ENCODE results near the gene DDAH1. TPM values are rescaled to one million over a fixed set of nuclear protein-coding genes. Genes with fewer than 3 reads are reported as not detected.

The DDAH1 gene
- total RNA-seq, 1 experiment from 2014 or later, result 36.3 TPM

DNA sequence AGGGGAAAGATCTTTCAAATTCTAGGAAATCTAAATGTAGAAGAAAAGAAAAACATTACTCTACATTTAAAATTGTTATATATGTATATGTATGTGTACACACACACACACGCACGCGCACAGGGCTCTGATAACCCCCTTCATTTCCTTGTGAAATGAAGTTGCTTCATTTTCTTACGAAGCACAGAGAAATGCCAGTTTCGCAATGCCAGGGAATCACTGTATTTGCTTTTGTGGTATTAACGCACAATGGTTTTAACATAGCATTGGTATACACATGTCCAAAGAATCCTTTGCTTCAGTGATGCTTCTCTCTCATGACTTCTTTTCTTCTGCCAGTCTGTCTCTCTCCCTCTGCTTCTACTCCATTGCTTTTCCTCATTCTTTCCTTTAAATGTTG lies 8.4 kb upstream of the DDAH1 start:
- H3K14ac ChIP-seq (ENCODE audit: insufficient read depth, low read length), result no peak overlapping the region
- no peak overlapping the region for H3K23ac ChIP-seq (ENCODE audit: insufficient read length, low read depth, low read length)
- no peak overlapping the region for H4K5ac ChIP-seq (ENCODE audit: insufficient read length, low read depth, low read length)
- no peak overlapping the region for H2BK15ac ChIP-seq (ENCODE audit: low read depth, low read length)
- H2AFZ ChIP-seq (ENCODE audit: low read length), result no peak overlapping the region
- H3K79me1 ChIP-seq (ENCODE audit: insufficient read depth, low read depth, low read length, poor library complexity, severe bottlenecking), result no peaks in the 10 kb centered on the region
- H3K27ac Mint-ChIP-seq, result no peak overlapping the region
- H3K4me3 Mint-ChIP-seq, result no peak overlapping the region
- no peaks in the 10 kb centered on the region for H3K23me2 ChIP-seq (ENCODE audit: insufficient read length, low read depth, low read length, poor library complexity, severe bottlenecking)
- H2BK120ac ChIP-seq (ENCODE audit: low read depth, low read length, poor library complexity, severe bottlenecking), result no peak overlapping the region
- H4K8ac ChIP-seq (replicated peaks; ENCODE audit: insufficient read length, low read depth, low read length), result no peak overlapping the region
- H3K9me3 ChIP-seq (ENCODE audit: control insufficient read depth, low read depth, low read length), result no peaks in the 10 kb centered on the region
- H3K4ac ChIP-seq (ENCODE audit: low read depth, low read length), result no peak overlapping the region
- H3K36me3 Mint-ChIP-seq (ENCODE audit: insufficient read depth in 1 of 3, low read depth in 3 of 3), result no peaks in the 10 kb centered on the region
- H3T11ph ChIP-seq (ENCODE audit: low read length), result no peak overlapping the region
- H3K9me3 Mint-ChIP-seq, result no peaks in the 10 kb centered on the region
- H4K20me1 ChIP-seq (ENCODE audit: control insufficient read depth, insufficient read depth, insufficient read length), result no peaks in the 10 kb centered on the region
- peaks cover 9 to 15% of the 10 kb centered on the region in 2 experiments for H3K4me1 Mint-ChIP-seq
- peaks cover 6% of the 10 kb centered on the region; the same call in 1 of the 2 replicates for H3K27me3 Mint-ChIP-seq (ENCODE audit: low read depth)
- H3K56ac ChIP-seq (ENCODE audit: insufficient read length, low read depth, low read length), result no peak overlapping the region
- H3K4me2 ChIP-seq (ENCODE audit: insufficient read depth, insufficient read length, low read length), result no peak overlapping the region
- no peak overlapping the region for H3K9ac ChIP-seq (ENCODE audit: extremely low read depth, insufficient read length, low read length)
- WGBS (ENCODE audit: extremely low coverage, insufficient read length, low lambda C conversion rate), result no CpG with 5 or more reads among the region's 6 CpGs
- H3K27ac ChIP-seq (ENCODE audit: insufficient read length, low read depth, low read length), result no peak overlapping the region
- H2AK5ac ChIP-seq (ENCODE audit: insufficient read length, low read length), result no peak overlapping the region
- no peak overlapping the region for H2BK5ac ChIP-seq (ENCODE audit: insufficient read length, low read length)
- H2BK20ac ChIP-seq (ENCODE audit: low read depth, low read length, poor library complexity, severe bottlenecking), result no peak overlapping the region
- TF ChIP-seq, protein P1, sequence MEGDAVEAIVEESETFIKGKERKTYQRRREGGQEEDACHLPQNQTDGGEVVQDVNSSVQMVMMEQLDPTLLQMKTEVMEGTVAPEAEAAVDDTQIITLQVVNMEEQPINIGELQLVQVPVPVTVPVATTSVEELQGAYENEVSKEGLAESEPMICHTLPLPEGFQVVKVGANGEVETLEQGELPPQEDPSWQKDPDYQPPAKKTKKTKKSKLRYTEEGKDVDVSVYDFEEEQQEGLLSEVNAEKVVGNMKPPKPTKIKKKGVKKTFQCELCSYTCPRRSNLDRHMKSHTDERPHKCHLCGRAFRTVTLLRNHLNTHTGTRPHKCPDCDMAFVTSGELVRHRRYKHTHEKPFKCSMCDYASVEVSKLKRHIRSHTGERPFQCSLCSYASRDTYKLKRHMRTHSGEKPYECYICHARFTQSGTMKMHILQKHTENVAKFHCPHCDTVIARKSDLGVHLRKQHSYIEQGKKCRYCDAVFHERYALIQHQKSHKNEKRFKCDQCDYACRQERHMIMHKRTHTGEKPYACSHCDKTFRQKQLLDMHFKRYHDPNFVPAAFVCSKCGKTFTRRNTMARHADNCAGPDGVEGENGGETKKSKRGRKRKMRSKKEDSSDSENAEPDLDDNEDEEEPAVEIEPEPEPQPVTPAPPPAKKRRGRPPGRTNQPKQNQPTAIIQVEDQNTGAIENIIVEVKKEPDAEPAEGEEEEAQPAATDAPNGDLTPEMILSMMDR (conservative IDR thresholded peaks at IDR 0.05), result no peak
- H3K4me1 ChIP-seq (ENCODE audit: insufficient read depth, low read length), result no peaks in the 10 kb centered on the region; the same call in 1 of the 2 replicates
- no peaks in the 10 kb centered on the region for H3K79me2 ChIP-seq (ENCODE audit: insufficient read depth, low read length)
- no peak for DNase-seq
- H4K91ac ChIP-seq (ENCODE audit: insufficient read length, low read depth, low read length), result no peak overlapping the region
- no peak overlapping the region for H2BK12ac ChIP-seq (ENCODE audit: insufficient read length, low read depth, low read length)
- no peak overlapping the region for H3K18ac ChIP-seq (ENCODE audit: insufficient read length, low read depth, low read length)
- no peaks in the 10 kb centered on the region for H3K27me3 ChIP-seq (ENCODE audit: insufficient read depth, low read length)

Data from H9 (cell line).